ENCODE results near the gene MORC2.

- no peak for TF ChIP-seq CTCF (IDR thresholded peaks at IDR 0.05 in 8 of 11, conservative IDR thresholded peaks at IDR 0.05 in 3 of 11)
- TF ChIP-seq POLR2A (IDR thresholded peaks at IDR 0.05) = no peak
Measured at GRCh38 chr22:30892286-30892685, 76.3 kb downstream of the MORC2 start.
